Measurements from ENCODE around the gene TRIM41.

- TF ChIP-seq GATA2 (IDR thresholded peaks at IDR 0.05; ENCODE audit: low read depth, low read length) (no peak), GATA3 (IDR thresholded peaks at IDR 0.05; ENCODE audit: low read depth, low read length) (no peak)
Measured at GRCh38 chr5:181281077-181281983, 58.2 kb downstream of the TRIM41 start.

All from SH-SY5Y (cell line).